ENCODE measurements around the gene ZMIZ2.

DNA sequence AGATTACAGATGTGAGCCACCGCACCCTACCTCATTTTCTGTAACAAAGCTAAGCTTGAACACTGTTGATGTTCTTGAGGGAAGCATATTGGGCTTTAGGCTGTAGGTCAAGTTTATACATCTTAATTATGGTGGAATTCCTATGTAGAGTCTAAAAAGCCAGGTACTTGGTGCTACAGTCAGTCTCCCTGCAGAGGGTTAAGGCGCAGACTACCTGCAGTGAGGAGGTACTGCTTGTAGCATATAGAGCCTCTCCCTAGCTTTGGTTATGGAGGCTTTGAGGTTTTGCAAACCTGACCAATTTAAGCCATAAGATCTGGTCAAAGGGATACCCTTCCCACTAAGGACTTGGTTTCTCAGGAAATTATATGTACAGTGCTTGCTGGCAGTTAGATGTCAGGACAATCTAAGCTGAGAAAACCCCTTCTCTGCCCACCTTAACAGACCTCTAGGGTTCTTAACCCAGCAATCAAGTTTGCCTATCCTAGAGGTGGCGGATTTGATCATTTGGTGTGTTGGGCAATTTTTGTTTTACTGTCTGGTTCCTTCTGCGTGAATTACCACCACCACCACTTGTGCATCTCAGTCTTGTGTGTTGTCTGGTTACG, 53.9 kb downstream of the ZMIZ2 start:
- TF ChIP-seq, protein P1, sequence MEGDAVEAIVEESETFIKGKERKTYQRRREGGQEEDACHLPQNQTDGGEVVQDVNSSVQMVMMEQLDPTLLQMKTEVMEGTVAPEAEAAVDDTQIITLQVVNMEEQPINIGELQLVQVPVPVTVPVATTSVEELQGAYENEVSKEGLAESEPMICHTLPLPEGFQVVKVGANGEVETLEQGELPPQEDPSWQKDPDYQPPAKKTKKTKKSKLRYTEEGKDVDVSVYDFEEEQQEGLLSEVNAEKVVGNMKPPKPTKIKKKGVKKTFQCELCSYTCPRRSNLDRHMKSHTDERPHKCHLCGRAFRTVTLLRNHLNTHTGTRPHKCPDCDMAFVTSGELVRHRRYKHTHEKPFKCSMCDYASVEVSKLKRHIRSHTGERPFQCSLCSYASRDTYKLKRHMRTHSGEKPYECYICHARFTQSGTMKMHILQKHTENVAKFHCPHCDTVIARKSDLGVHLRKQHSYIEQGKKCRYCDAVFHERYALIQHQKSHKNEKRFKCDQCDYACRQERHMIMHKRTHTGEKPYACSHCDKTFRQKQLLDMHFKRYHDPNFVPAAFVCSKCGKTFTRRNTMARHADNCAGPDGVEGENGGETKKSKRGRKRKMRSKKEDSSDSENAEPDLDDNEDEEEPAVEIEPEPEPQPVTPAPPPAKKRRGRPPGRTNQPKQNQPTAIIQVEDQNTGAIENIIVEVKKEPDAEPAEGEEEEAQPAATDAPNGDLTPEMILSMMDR (IDR thresholded peaks at IDR 0.05), result no peak
- no peak for TF ChIP-seq POLR2A (IDR thresholded peaks at IDR 0.05)

Measured in vagina (tissue), 2 donors.